Heart right ventricle (tissue), 16 donors: ENCODE measurements around the gene GNG2. TPM values are rescaled to one million over a fixed set of nuclear protein-coding genes. Genes with fewer than 3 reads are reported as not detected.

Experiments
- ATAC-seq, 8 donors: fragments of 200-7000 bp; cut with Tn5 transposase; one replicate each; pipeline ENCODE4 v1.9.1; 2020; ENCODE audit warnings: mild to moderate bottlenecking in 8 of 8, moderate library complexity in 8 of 8, moderate number of reproducible peaks in 1 of 8
- DNase-seq, 2 donors: peaks; one replicate each; pipeline ENCODE4 v3.0.0-alpha.2; 2020
- H3K27ac ChIP-seq, 10 donors: fragments of 200-600 bp; sonication (generic) in 2 of 10; one replicate each; pipeline versions ENCODE4 v1.5.0 to v1.8.0; 2020 to 2022; ENCODE audit warnings: mild to moderate bottlenecking in 3 of 10
- H3K27me3 ChIP-seq, 7 donors: fragments of 200-600 bp; one replicate each; pipeline ENCODE4 v1.8.0; 2021 to 2022; ENCODE audit warnings: mild to moderate bottlenecking in 2 of 7
- H3K36me3 ChIP-seq, 9 donors: fragments of 200-600 bp; sonication (generic) in 1 of 9; one replicate each; pipeline versions ENCODE4 v1.5.0 to v1.8.0; 2020 to 2022; ENCODE audit warnings: mild to moderate bottlenecking in 2 of 9
- H3K4me1 ChIP-seq, 9 donors: fragments of 200-600 bp; sonication (generic) in 1 of 9; one replicate each; pipeline versions ENCODE4 v1.5.0 to v1.8.0; 2020 to 2022; ENCODE audit warnings: mild to moderate bottlenecking in 4 of 9
- H3K4me3 ChIP-seq, 10 donors: fragments of 200-600 bp; sonication (generic) in 2 of 10; one replicate each; pipeline versions ENCODE4 v1.5.0 to v1.8.0; 2020 to 2022; ENCODE audit warnings: mild to moderate bottlenecking in 7 of 10, moderate library complexity in 2 of 10
- H3K9me3 ChIP-seq, 11 donors: fragments of 200-600 bp in 10 of 11; sonication (generic) in 2 of 11; one replicate each; pipeline versions ENCODE4 v1.5.0 to v1.8.0; 2013 to 2022; ENCODE audit warnings: mild to moderate bottlenecking in 2 of 11, control low read depth in 1 of 11, moderate library complexity in 1 of 11
- CTCF ChIP-seq, 9 donors: fragments of 200-600 bp; sonication (generic) in 2 of 9; IDR thresholded peaks; one replicate each; pipeline versions ENCODE4 v1.5.0 to v1.8.0; 2021 to 2022; ENCODE audit warnings: antibody characterized with exemption in 9 of 9, mild to moderate bottlenecking in 5 of 9, moderate library complexity in 1 of 9
- WGBS, 2 donors: extraction: QIAGEN DNeasy Blood & Tissue Kit; methylation state at CpG; one replicate each; pipeline ENCODE4 v1.1.7; 2013; ENCODE audit warnings: inconsistent platforms in 1 of 2; 5-methylcytosine and 5-hydroxymethylcytosine counted together
- intact Hi-C, 10 donors: fragments of 100-400 bp; cut with DNase I; formaldehyde crosslinking; loops; one replicate each; pipeline versions ENCODE4 v1.11.1 to v1.14.2; 2022
- polyA plus RNA-seq, 2 donors: library from polyadenylated mRNA; stranded (reverse); fragments of 200-250 nt; gene quantifications; one replicate each; pipeline ENCODE4 v1.2.3, GENCODE V29; 2013
- total RNA-seq, 10 donors: library from RNA; stranded (reverse); fragmentation: NEBNext Ultra II Directional in 3 of 10; extraction: Animal tissue kit (Norgen Biotek cat#: 25700) in 3 of 10; gene quantifications; one replicate each; pipeline versions ENCODE4 v1.2.1 to v1.2.4, GENCODE V29; 2021 to 2023
- donor health status: Arrhythmogenic right ventricular cardiomyopathy.
- donor health status: ischemic (EF 13 %, LVEDD 7.1; RV severe dilation, severe dysfunction).
- donor health status: healthy with polysubstance abuse.
- donor health status: DM: no; HTN: yes; CAD: no.
- donor health status: DM: no; HTN: no; CAD: no.
- donor health status: ischemic (EF 25% LVEDD 6.9; RV normal size, moderate dysfunction).
- donor health status: ischemic (EF 25% LVEDD 5.7; RV mildly dilated, moderate dysfunction).
- donor health status: healthy.
- donor health status: DM: yes; HTN: yes; CAD: no.
- donor health status: Ischemic cardiomyopathy.
- donor health status: ischemic (EF 35%, LVEDD 5.7; RV mildly dilated, moderate dysfunction).
- donor health status: nonischemic (EF 11% LVEDD 7.7; RV severe dilation, severe dysfunction).
- donor health status: DM: yes; HTN: yes; CAD: no.
- donor health status: PGD.
- donor health status: ischemic (EF 29% LVEDD 5.4; RV normal size, mild dysfunction).
- donor health status: nonischemic (EF 23%, LVEDD 6.1; RV moderate dilation, normal function).

The GNG2 gene
- total and polyA plus RNA-seq, 12 donors, result 3.6 to 20.6 (median 7.2) TPM

- intact Hi-C loops, result no loop called here
- 38 to 49% methylated on average over 3 of the region's 3 CpGs for WGBS, 2 donors
- H3K9me3 ChIP-seq, result no peaks in the 10 kb centered on the region
- no peak for TF ChIP-seq CTCF (IDR thresholded peaks at IDR 0.05)
- no peaks in the 10 kb centered on the region for H3K36me3 ChIP-seq
- no peaks in the 10 kb centered on the region for H3K27me3 ChIP-seq
- DNase-seq (no peak), ATAC-seq (no peak)
- no peak overlapping the region for H3K27ac ChIP-seq
- H3K4me3 ChIP-seq, result no peak overlapping the region
- H3K4me1 ChIP-seq, result peaks cover 0 to 35% (median 0%) of the 10 kb centered on the region in 9 donors
These were observed 72.8 kb downstream of the GNG2 start for GRCh38 chr14:51933191-51933590.

- Histone ChIP-seq H3K36me3 (no peaks in the 10 kb centered on the region), H3K27me3 (no peaks in the 10 kb centered on the region), H3K4me3 (no peak overlapping the region), H3K9me3 (no peaks in the 10 kb centered on the region), H3K27ac (no peak overlapping the region), H3K4me1 (peaks cover 0 to 8% (median 0%) of the 10 kb centered on the region in 9 donors)
- no peak for ATAC-seq
- DNase-seq, result no peak
- no peak for TF ChIP-seq CTCF (IDR thresholded peaks at IDR 0.05)
- intact Hi-C loops, result no loop called here
- WGBS, 2 donors, result 97% methylated on average over 1 of the region's 1 CpG
These were observed 77.7 kb downstream of the GNG2 start for GRCh38 chr14:51938137-51938536.

- DNase-seq (no peak), ATAC-seq (no peak)
- WGBS, 2 donors, result 75 to 84% methylated on average over 3 of the region's 3 CpGs
- Histone ChIP-seq H3K36me3 (no peaks in the 10 kb centered on the region), H3K4me3 (no peak overlapping the region), H3K4me1 (peaks cover 0 to 5% (median 0%) of the 10 kb centered on the region in 9 donors), H3K27me3 (no peaks in the 10 kb centered on the region), H3K9me3 (no peaks in the 10 kb centered on the region), H3K27ac (no peak overlapping the region)
- no peak for TF ChIP-seq CTCF (IDR thresholded peaks at IDR 0.05)
- intact Hi-C loops, result no loop called here
These were observed 78.4 kb downstream of the GNG2 start for GRCh38 chr14:51938821-51939220.

GRCh38 chr14:51939226-51939625 lies 78.8 kb downstream of the GNG2 start:
- intact Hi-C loops, result no loop called here
- ATAC-seq (no peak), DNase-seq (no peak)
- Histone ChIP-seq H3K27me3 (no peaks in the 10 kb centered on the region), H3K36me3 (no peaks in the 10 kb centered on the region), H3K4me1 (peaks cover 0 to 5% (median 0%) of the 10 kb centered on the region in 9 donors), H3K4me3 (no peak overlapping the region), H3K27ac (no peak overlapping the region), H3K9me3 (no peaks in the 10 kb centered on the region)
- 77 to 78% methylated on average over 6 of the region's 6 CpGs for WGBS, 2 donors
- no peak for TF ChIP-seq CTCF (IDR thresholded peaks at IDR 0.05)
